K562 treated with DMSO at 1 percent for 12 hours (cell line): Measurements from ENCODE around the gene STYX. TPM values are rescaled to one million over a fixed set of nuclear protein-coding genes. Genes with fewer than 3 reads are reported as not detected.

Experiments
- total RNA-seq: library from RNA; unstranded; fragments of 300-600 nt; gene quantifications from 2 replicates; pipeline ENCODE4 v1.2.3, GENCODE V29; 2022; ENCODE audit not compliant: insufficient read depth

The STYX gene
- total RNA-seq, result 2.4 and 5.2 TPM in 2 replicates

GRCh38 chr14:52729925-52730708 is at the start of gene STYX:
STYX (plus strand) TSS chr14:52730166; CDS start chr14:52730475, 309 bp downstream.

DNA sequence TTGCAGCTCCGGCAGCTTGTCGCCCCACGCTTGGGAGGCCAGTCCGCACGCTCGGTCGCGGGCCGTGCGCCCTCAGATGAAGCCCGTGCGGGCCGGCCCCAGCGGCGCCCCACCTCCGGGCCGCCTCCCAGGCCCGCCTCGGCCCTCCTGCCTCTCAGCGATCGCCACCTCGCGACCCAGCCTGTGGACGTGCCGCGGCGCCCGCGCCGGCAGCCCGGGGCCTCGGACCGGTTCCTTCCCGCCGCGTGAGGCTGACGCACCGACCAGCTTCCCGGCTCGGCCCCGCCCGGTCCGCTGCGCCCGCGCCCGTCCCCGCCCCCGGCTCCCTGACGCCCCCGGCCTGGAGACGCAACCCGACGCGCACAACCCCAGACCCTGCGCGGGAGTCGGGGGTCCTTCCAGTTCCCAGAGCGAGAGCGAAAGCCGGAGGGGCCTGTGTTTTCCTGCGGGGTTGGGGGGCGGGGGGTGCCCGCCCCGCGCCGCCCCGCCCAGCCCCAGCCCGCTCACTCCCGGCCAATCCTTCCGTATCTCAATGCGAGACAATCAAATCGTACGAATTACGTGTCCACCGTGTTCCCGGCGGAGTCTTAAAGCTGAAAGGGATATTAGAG is 34.4 kb upstream of the STYX start, which contains the start of gene ERO1A:
TSS of gene ERO1A (minus strand) at position 78 of the 611 bp plus-strand sequence. CDS start at position 1, 77 bp downstream.

GRCh38 chr14:52706724-52707706 is 23.0 kb upstream of the STYX start, which contains the start of gene PSMC6:
PSMC6 (plus strand) TSS chr14:52707200; CDS start chr14:52707220, 20 bp downstream.

GRCh38 chr14:52791223-52792096 is 61.5 kb downstream of the STYX start, which contains the start of gene GNPNAT1:
GNPNAT1 (minus strand) TSS chr14:52791607; CDS start chr14:52784650, 6,957 bp downstream.

Other genes with a start within 250 kb of the STYX start
- 1.2 and 7.1 TPM in 2 replicates for gene TXNDC16, start 177.7 kb upstream of the STYX start, total RNA-seq
- not detected in 2 replicates for gene GPR137C, start 177.3 kb upstream of the STYX start, total RNA-seq
- gene ERO1A, start 34.6 kb upstream of the STYX start, total RNA-seq, result 10.5 and 25.9 TPM in 2 replicates
- 46.1 and 66.1 TPM in 2 replicates for gene PSMC6, start 23.0 kb upstream of the STYX start, total RNA-seq
- gene GNPNAT1, start 61.4 kb downstream of the STYX start, total RNA-seq, result 2.8 and 10.4 TPM in 2 replicates
- 2.5 and 6.2 TPM in 2 replicates for gene FERMT2, start 220.9 kb downstream of the STYX start, total RNA-seq